Measurements from ENCODE around the gene CDH13. TPM values are rescaled to one million over a fixed set of nuclear protein-coding genes. Genes with fewer than 3 reads are reported as not detected.

Gene CDH13
- total and polyA plus RNA-seq, 8 donors: 0.12 to 21.4 (median 1.7) TPM; not detected in 1

DNA sequence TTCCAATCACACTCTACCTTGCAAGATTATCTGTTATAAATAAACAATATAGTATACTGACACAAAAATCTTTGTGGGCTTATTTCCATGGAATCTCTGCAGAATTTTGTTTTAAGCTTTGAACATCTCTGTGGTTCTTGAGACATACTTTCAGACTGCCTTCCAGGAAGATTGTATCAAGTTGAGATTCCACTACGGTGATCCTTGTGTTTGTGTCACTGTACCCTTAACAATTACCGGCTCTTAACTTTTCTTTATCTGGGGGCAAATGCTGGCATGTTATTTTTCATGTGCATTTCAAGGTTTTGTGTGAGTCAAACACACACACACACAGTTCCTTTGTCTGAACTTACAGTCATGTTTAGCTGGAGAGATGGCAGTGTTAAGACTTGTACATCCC is 708.3 kb downstream of the CDH13 start:
- WGBS, 5 donors: 36 to 55% (median 42%) methylated on average over 2 of the region's 2 CpGs
- intact Hi-C loops (cut with DNase I; ENCODE audit: low total_unique reads): no loop called here
- no peak overlapping the region for H3K27ac ChIP-seq
- no peaks in the 10 kb centered on the region for H3K9me3 ChIP-seq
- no peak overlapping the region for H3K4me3 ChIP-seq
- TF ChIP-seq, protein P1, sequence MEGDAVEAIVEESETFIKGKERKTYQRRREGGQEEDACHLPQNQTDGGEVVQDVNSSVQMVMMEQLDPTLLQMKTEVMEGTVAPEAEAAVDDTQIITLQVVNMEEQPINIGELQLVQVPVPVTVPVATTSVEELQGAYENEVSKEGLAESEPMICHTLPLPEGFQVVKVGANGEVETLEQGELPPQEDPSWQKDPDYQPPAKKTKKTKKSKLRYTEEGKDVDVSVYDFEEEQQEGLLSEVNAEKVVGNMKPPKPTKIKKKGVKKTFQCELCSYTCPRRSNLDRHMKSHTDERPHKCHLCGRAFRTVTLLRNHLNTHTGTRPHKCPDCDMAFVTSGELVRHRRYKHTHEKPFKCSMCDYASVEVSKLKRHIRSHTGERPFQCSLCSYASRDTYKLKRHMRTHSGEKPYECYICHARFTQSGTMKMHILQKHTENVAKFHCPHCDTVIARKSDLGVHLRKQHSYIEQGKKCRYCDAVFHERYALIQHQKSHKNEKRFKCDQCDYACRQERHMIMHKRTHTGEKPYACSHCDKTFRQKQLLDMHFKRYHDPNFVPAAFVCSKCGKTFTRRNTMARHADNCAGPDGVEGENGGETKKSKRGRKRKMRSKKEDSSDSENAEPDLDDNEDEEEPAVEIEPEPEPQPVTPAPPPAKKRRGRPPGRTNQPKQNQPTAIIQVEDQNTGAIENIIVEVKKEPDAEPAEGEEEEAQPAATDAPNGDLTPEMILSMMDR (IDR thresholded peaks at IDR 0.05): no peak
- TF ChIP-seq POLR2A (IDR thresholded peaks at IDR 0.05) (no peak), POLR2AphosphoS5 (IDR thresholded peaks at IDR 0.05) (no peak), EP300 (IDR thresholded peaks at IDR 0.05) (no peak)
- H3K36me3 ChIP-seq: no peaks in the 10 kb centered on the region
- H3K4me1 ChIP-seq: no peaks in the 10 kb centered on the region
- no peak for DNase-seq
- no peaks in the 10 kb centered on the region for H3K27me3 ChIP-seq

- H3K36me3 ChIP-seq: no peaks in the 10 kb centered on the region
- no peaks in the 10 kb centered on the region for H3K4me1 ChIP-seq
- H3K27ac ChIP-seq: no peak overlapping the region
- H3K9me3 ChIP-seq: no peaks in the 10 kb centered on the region
- H3K4me3 ChIP-seq: no peak overlapping the region
- WGBS, 5 donors: 67 to 87% (median 81%) methylated on average over 3 of the region's 3 CpGs
- no peak for DNase-seq
- intact Hi-C loops (cut with DNase I; ENCODE audit: low total_unique reads): no loop called here
- no peaks in the 10 kb centered on the region for H3K27me3 ChIP-seq
- TF ChIP-seq, protein P1 (IDR thresholded peaks at IDR 0.05): no peak
- TF ChIP-seq POLR2A (IDR thresholded peaks at IDR 0.05) (no peak), EP300 (IDR thresholded peaks at IDR 0.05) (no peak), POLR2AphosphoS5 (IDR thresholded peaks at IDR 0.05) (no peak)
These were observed 709.8 kb downstream of the CDH13 start for GRCh38 chr16:83336603-83337002.

DNA sequence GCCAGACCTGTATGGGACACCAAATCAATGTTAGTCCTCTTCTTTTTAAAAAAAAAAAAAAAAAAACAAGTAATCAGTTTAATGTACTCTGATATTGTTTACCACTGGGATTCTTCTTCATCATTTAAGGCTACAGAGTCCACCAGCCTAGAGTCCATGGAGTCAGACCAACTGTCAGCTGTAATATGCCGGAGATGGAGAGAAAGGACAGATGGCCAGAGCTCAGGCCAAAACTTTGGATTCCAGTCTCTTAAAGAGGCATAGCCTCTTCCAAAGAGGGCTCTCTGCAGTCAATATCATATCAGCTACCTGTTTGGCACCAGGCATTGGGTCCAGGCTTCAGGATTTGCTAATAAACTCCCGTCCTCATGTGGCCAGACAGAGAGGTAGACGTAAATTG is 711.4 kb downstream of the CDH13 start:
- TF ChIP-seq POLR2AphosphoS5 (IDR thresholded peaks at IDR 0.05): no peak
- TF ChIP-seq POLR2A (IDR thresholded peaks at IDR 0.05): no peak
- TF ChIP-seq, protein P1 (IDR thresholded peaks at IDR 0.05): no peak
- no peak for TF ChIP-seq EP300 (IDR thresholded peaks at IDR 0.05)
- 74 to 87% (median 84%) methylated on average over 3 of the region's 3 CpGs for WGBS, 5 donors
- Histone ChIP-seq H3K4me1 (no peaks in the 10 kb centered on the region), H3K27ac (no peak overlapping the region), H3K4me3 (no peak overlapping the region), H3K36me3 (no peaks in the 10 kb centered on the region), H3K27me3 (no peaks in the 10 kb centered on the region), H3K9me3 (no peaks in the 10 kb centered on the region)
- DNase-seq: peak in 1 of 2 donors; percentile 32
- intact Hi-C loops (cut with DNase I; ENCODE audit: low total_unique reads): no loop called here

DNA sequence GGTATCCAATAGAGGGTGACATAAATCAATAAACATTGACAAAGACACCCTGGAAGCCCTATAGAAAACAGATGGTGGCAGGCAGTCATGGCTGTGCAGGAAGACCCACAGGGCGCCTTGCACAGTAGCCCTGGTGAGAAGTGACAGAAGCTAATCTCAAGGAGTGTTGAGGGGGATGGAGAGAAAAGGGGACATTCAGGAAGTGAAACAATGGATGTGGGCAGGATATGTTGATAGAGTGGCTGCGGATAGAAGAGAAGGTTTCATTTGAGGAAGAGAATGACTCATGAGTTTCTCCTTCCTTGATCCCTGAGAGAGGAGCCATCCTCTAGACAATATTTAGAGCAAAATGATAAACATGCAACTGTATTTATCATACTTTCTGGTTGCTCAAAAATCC is 712.2 kb downstream of the CDH13 start:
- H3K27me3 ChIP-seq: no peaks in the 10 kb centered on the region
- no peaks in the 10 kb centered on the region for H3K4me1 ChIP-seq
- WGBS, 5 donors: 57 to 67% (median 61%) methylated on average over 2 of the region's 2 CpGs
- no peaks in the 10 kb centered on the region for H3K36me3 ChIP-seq
- no peak for TF ChIP-seq EP300 (IDR thresholded peaks at IDR 0.05)
- no peak for TF ChIP-seq POLR2A (IDR thresholded peaks at IDR 0.05)
- TF ChIP-seq, protein P1 (IDR thresholded peaks at IDR 0.05): no peak
- no peak for TF ChIP-seq POLR2AphosphoS5 (IDR thresholded peaks at IDR 0.05)
- DNase-seq: no peak
- H3K27ac ChIP-seq: no peak overlapping the region
- H3K4me3 ChIP-seq: no peak overlapping the region
- no peaks in the 10 kb centered on the region for H3K9me3 ChIP-seq
- intact Hi-C loops (cut with DNase I; ENCODE audit: low total_unique reads): no loop called here
